Nephron progenitor cell (in vitro differentiated cells): ENCODE data around the gene LMF1.

Source experiments
- DNase-seq: peaks from one replicate; pipeline ENCODE4 v3.0.0; 2021
- H3K27ac Mint-ChIP-seq: 2 replicates; pipeline ENCODE4 v1.8.0; 2021; ENCODE audit warnings: mild to moderate bottlenecking, moderate library complexity, mixed read lengths
- H3K27me3 Mint-ChIP-seq: 2 replicates; pipeline ENCODE4 v1.8.0; 2021; ENCODE audit warnings: mild to moderate bottlenecking, low read depth, mixed read lengths; ENCODE audit not compliant: poor library complexity
- H3K36me3 Mint-ChIP-seq: 2 replicates; pipeline ENCODE4 v1.8.0; 2021; ENCODE audit warnings: low read depth, mixed read lengths
- H3K4me1 Mint-ChIP-seq: 2 replicates; pipeline ENCODE4 v1.8.0; 2021; ENCODE audit warnings: mixed read lengths
- H3K4me3 Mint-ChIP-seq: 2 replicates; pipeline ENCODE4 v1.8.0; 2021; ENCODE audit warnings: mild to moderate bottlenecking, moderate library complexity, mixed read lengths
- H3K9me3 Mint-ChIP-seq: 2 replicates; pipeline ENCODE4 v1.8.0; 2021; ENCODE audit warnings: mild to moderate bottlenecking, moderate library complexity, mixed read lengths
- CTCF ChIP-seq: fragments of 200-600 bp; sonication (generic); IDR thresholded peaks from 2 replicates; pipeline ENCODE4 v1.5.0; 2021; ENCODE audit warnings: antibody characterized with exemption

The LMF1 gene

GRCh38 chr16:988471-989353 is 17.9 kb upstream of the LMF1 start:
- H3K9me3 Mint-ChIP-seq = no peaks in the 10 kb centered on the region
- no peak for DNase-seq
- H3K36me3 Mint-ChIP-seq = no peaks in the 10 kb centered on the region
- H3K27ac Mint-ChIP-seq = no peak overlapping the region
- H3K27me3 Mint-ChIP-seq = peaks cover 7% of the 10 kb centered on the region
- no peak overlapping the region for H3K4me3 Mint-ChIP-seq
- no peak for TF ChIP-seq CTCF
- H3K4me1 Mint-ChIP-seq = peaks cover 18% of the 10 kb centered on the region

- Mint-ChIP-seq H3K27me3 (peaks cover 15% of the 10 kb centered on the region), H3K4me1 (peaks cover 20% of the 10 kb centered on the region), H3K4me3 (no peak overlapping the region), H3K27ac (no peak overlapping the region), H3K9me3 (no peaks in the 10 kb centered on the region), H3K36me3 (no peaks in the 10 kb centered on the region)
- DNase-seq = no peak
- TF ChIP-seq CTCF = no peak
Observed at GRCh38 chr16:987906-988305, 17.1 kb upstream of the LMF1 start.

GRCh38 chr16:986925-987582 is 16.3 kb upstream of the LMF1 start:
- DNase-seq = no peak
- Mint-ChIP-seq H3K9me3 (no peaks in the 10 kb centered on the region), H3K4me1 (peaks cover 21% of the 10 kb centered on the region), H3K27ac (no peak overlapping the region), H3K4me3 (no peak overlapping the region), H3K36me3 (no peaks in the 10 kb centered on the region), H3K27me3 (peaks cover 21% of the 10 kb centered on the region)
- no peak for TF ChIP-seq CTCF

GRCh38 chr16:986411-986810 is 15.6 kb upstream of the LMF1 start:
- peaks cover 21% of the 10 kb centered on the region for H3K27me3 Mint-ChIP-seq
- no peaks in the 10 kb centered on the region for H3K9me3 Mint-ChIP-seq
- DNase-seq = no peak
- H3K27ac Mint-ChIP-seq = no peak overlapping the region
- H3K36me3 Mint-ChIP-seq = no peaks in the 10 kb centered on the region
- no peak for TF ChIP-seq CTCF
- H3K4me1 Mint-ChIP-seq = peaks cover 18% of the 10 kb centered on the region
- H3K4me3 Mint-ChIP-seq = no peak overlapping the region

GRCh38 chr16:985646-986400 is 15.0 kb upstream of the LMF1 start:
- Mint-ChIP-seq H3K27me3 (peaks cover 24% of the 10 kb centered on the region), H3K9me3 (no peaks in the 10 kb centered on the region), H3K36me3 (no peaks in the 10 kb centered on the region), H3K27ac (no peak overlapping the region), H3K4me3 (no peak overlapping the region), H3K4me1 (peaks cover 18% of the 10 kb centered on the region)
- TF ChIP-seq CTCF = no peak
- DNase-seq = no peak
